Stimulated activated CD8-positive, alpha-beta memory T cell treated with anti-CD3 and anti-CD28 coated beads, Interleukin-12 subunit alpha, Interleukin-12 subunit beta, amount 100 ng/mL, for 24 hours (primary cell): Measurements from ENCODE around the gene DNAJC22.

Experiments used
- DNase-seq: peaks from one replicate; pipeline ENCODE4 v3.0.0-alpha.2; 2020; ENCODE audit errors: extremely low read depth

The DNAJC22 gene

GRCh38 chr12:49345051-49345824, 1.4 kb upstream of the DNAJC22 start:
- no peak for DNase-seq

DNA sequence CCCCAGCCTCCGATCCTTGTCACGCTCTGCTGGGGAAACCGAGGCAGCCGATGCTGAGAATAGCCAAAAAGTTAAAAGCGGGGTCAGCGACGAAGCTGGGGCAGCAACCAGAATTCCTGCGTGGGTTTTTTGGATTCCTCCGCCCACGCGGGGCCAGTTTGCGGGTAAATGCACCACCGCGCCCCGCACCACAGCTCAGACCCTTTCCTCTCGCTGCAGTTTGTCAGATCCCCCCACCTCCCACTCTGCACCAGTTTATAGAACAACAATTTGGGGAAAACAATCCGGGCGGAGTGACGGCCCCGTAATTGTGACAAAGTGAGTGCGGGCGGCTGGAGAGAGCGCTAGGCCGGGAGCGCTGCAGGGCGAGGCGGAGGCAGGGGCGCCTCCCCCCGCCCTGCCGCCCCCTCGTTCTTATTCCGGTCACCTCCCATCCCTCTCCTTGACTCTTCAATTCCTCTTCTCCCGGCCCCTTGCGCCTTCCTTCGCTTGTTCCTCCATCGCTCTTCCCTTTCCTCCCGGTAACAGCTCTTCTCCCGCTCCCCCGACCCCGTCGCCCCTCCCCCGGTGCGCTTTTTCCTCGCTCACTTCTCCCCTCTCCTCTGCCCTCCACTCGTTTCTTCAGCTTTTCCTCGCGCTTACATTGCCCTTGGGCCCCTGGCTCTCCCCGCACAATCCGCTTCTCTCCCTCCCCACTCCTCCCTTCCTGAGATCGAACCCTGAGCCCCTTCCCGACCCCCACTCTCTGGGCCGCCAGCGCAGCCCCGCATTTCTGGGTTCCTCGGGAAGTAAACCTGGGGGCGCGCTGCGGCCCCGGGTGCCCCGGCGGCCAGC, 646 bp upstream of the DNAJC22 start:
- DNase-seq = no peak

DNA sequence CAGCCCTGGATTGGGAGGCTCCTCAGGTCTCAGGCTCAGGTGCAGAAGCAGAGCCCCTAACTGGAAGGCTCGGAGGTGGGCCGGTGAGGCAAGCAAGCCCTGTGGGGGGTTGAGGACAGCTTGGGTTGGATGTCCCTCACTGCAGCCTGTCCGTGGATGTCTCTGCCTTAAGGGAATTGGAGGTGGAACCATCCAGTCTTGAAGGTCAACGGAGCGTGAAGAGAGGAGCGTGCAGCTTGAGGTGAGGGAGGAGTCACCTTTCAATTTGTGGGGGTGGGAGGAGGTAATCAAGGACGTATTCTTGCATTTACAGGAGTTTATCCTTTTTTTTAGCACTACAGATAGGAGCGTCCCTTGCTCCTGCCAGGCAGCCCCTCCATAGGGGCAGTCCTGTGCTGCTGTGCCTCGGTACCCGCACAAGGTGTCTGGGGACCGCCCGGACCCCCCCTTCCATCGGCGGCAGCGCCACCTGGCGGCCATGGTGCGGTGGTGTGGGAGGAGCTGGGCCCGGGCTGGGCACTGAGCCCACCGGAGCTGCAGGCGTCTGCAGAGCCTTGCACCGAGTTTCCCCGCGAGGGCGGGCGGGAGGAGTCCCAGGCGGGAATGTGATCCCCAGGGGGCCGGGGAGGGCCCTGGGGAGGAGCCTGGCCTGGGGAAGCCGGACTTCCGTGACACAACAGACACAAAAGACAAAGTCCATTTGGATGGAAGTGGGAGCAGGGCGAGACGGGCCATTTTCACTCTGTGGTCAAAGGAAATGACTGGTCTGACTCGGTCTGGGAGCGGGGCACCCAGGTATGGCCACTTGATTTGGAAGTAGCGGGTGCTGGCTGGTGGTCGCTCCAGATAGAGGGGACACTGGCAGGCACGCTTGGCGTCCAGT, 864 bp downstream of the DNAJC22 start:
- peak; percentile 54 for DNase-seq

GRCh38 chr12:49348781-49349180, 2.1 kb downstream of the DNAJC22 start:
- DNase-seq = no peak

DNA sequence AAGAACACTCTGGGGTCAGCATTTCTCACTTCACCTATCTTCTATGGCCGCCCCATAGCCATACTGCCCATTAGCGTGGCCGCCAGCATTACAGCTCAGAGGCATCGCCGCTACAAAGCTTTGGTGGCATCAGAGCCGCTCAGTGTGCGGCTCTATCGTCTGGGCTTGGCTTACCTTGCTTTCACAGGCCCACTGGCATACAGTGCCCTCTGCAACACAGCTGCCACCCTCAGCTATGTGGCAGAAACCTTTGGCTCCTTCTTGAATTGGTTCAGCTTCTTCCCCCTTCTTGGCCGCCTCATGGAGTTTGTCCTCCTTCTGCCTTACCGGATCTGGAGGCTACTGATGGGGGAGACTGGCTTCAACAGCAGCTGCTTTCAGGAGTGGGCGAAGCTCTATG, 2.6 kb downstream of the DNAJC22 start:
- DNase-seq = no peak

DNA sequence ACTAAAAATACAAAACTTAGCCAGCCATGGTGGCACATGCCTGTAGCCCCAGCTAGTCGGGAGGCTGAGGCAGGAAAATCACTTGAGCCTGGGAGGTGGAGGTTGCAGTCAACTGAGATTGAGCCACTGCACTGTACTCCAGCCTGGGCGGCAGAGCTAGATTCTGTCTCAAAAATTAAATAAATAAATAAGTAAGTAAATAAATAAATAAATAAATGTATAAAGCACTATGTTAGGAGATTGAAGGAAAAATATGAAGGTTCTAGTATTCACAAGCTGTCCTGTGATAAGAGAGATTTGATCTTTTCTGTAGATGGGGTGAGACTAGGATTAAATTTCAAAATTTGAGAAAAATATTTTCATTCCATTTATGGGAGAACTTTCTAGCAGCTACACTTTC, 5.7 kb downstream of the DNAJC22 start:
- DNase-seq = no peak

- DNase-seq = no peak
Measured at GRCh38 chr12:49355913-49356312, 9.2 kb downstream of the DNAJC22 start.

GRCh38 chr12:49357103-49357678, 10.5 kb downstream of the DNAJC22 start:
- no peak for DNase-seq

GRCh38 chr12:49358483-49359141, 11.9 kb downstream of the DNAJC22 start:
- DNase-seq = no peak

DNA sequence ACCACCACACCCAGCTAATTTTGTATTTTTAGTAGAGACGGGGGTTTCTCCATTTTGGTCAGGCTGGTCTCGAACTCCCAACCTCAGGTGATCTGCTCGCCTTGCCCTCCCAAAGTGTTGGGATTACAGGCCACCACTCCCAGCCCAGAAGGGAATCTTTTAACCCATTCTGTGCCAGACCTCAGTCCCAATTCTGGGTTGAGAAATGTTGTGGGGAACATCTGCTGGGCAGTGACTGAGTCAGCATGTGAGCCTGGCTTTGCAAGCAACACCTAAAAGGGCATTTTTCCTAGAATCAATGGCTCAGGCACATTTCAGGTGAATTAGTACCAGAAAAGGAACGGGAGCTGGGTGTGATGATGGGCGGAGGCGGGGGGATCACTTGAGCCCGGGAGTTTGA, 13.0 kb downstream of the DNAJC22 start:
- no peak for DNase-seq

- no peak for DNase-seq
Measured at GRCh38 chr12:49362077-49362476, 15.4 kb downstream of the DNAJC22 start.

GRCh38 chr12:49364989-49365388, 18.3 kb downstream of the DNAJC22 start:
- no peak for DNase-seq

DNA sequence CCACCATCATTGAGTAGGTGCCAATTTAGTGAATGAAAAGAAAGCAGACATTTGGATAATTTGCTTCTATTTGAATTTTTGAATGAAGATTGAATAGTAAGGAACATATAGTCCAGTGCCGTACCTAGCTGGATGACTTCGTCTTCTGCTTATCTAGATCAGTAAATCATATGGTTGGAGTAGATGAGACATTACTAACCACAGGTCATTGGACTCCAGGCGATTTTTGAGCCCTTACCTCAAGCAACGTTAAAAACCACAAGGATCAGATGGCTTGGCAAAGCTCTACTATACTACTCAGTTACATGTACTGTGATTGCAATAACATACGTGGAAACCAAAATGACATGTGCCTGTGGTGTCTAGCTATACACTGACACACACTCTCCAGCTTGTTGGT, 18.9 kb downstream of the DNAJC22 start:
- DNase-seq = no peak

- DNase-seq = no peak
Measured at GRCh38 chr12:49366096-49366651, 19.5 kb downstream of the DNAJC22 start.

GRCh38 chr12:49366652-49367380, 20.1 kb downstream of the DNAJC22 start:
- peak; percentile 70 for DNase-seq

- no peak for DNase-seq
Measured at GRCh38 chr12:49367381-49368239, 20.9 kb downstream of the DNAJC22 start, which contains the start of gene SPATS2. SPATS2 (plus strand) TSS chr12:49367462; CDS start chr12:49461013, 93,551 bp downstream.

GRCh38 chr12:49368240-49368600, 21.5 kb downstream of the DNAJC22 start:
- DNase-seq = no peak

DNA sequence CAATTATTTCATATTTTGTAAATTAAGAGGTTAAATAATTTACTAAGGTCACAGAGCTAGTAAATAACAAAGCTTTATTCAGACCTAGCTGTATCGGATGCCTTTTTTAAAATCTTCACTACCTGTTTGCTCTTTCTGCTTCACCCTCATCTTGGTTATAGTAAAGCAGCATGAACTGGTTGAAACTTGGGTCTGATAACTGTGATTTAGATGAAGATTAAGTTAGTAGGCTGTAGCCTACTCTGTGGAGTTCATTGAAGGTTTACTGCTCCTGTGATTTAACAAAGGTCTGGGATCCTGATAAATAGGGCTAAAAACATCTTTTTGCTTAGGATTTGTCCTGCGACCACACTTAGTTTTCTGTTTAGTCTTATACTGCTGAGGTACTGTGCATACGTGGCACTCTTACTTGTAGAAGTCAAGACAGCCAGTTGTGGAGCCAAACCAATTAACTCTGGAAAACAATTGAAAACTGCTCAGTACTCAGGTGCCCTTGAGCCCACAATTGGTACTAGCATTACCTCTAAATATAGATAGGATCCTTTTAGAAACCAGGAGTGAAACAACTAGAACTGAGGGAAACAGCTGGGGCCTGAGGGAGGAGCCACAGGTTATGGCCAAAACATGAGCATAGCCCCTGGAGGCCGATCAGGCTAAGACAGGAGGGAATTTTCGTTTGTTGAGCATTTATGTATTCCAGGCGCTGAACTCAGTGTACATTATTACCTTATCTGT, 22.9 kb downstream of the DNAJC22 start:
- no peak for DNase-seq
